ENCODE results near the gene NSMF. TPM values are rescaled to one million over a fixed set of nuclear protein-coding genes. Genes with fewer than 3 reads are reported as not detected.

NSMF gene
- total and polyA plus RNA-seq, 2 experiments from 2014 or later, result 20.3 to 103 TPM

GRCh38 chr9:137417161-137418021 is 41.7 kb downstream of the NSMF start:
- DNase-seq (ENCODE audit: low spot score), result peak; percentile 35
- Histone ChIP-seq H3K27ac (ENCODE audit: low read depth) (no peak overlapping the region), H3K4me2 (no peak overlapping the region), H4K20me1 (replicated peaks; ENCODE audit: insufficient read depth) (peaks cover 4% of the 10 kb centered on the region), H3K4me1 (ENCODE audit: insufficient read depth) (peaks cover 6% of the 10 kb centered on the region), H2AFZ (no peak overlapping the region), H3K79me2 (replicated peaks; ENCODE audit: insufficient read depth) (peaks cover 28% of the 10 kb centered on the region), H3K27me3 (ENCODE audit: insufficient read depth) (no peaks in the 10 kb centered on the region), H3K9me2 (ENCODE audit: insufficient read depth) (no peaks in the 10 kb centered on the region), H3K4me3 (no peak overlapping the region), H3F3A (replicated peaks; ENCODE audit: low read depth) (0 out of 2 replicates have a peak, but pooled peaks cover 3% of the 10 kb centered on the region), H3K36me3 (ENCODE audit: insufficient read depth) (no peaks in the 10 kb centered on the region)
- H3K9me3 Mint-ChIP-seq, result no peaks in the 10 kb centered on the region; the same call in 2 of the 3 replicates
- TF ChIP-seq EZH2phosphoT487 (IDR thresholded peaks at IDR 0.05; ENCODE audit: unreplicated experiment), result no peak
- no peak for TF ChIP-seq EZH2 (IDR thresholded peaks at IDR 0.05; ENCODE audit: low read depth, unreplicated experiment)
- TF ChIP-seq REST (IDR thresholded peaks at IDR 0.05; ENCODE audit: unreplicated experiment), result no peak
- H3K4me3 Mint-ChIP-seq, result no peak overlapping the region
- no peak overlapping the region for H3K27ac Mint-ChIP-seq
- no peaks in the 10 kb centered on the region; the same call in 2 of the 3 replicates for H3K36me3 Mint-ChIP-seq (ENCODE audit: low read depth)
- peaks cover 4% of the 10 kb centered on the region; the same call in 2 of the 3 replicates for H3K4me1 Mint-ChIP-seq
- peak; percentile 31 for ATAC-seq
- peaks cover 4% of the 10 kb centered on the region for H3K27me3 Mint-ChIP-seq (ENCODE audit: insufficient read depth, low read depth, poor library complexity)

- DNase-seq (ENCODE audit: low spot score) (no peak), ATAC-seq (peak; percentile 30)
- no peak overlapping the region for H3K4me3 Mint-ChIP-seq
- Histone ChIP-seq H3K4me3 (no peak overlapping the region), H3K4me2 (no peak overlapping the region), H3K27me3 (ENCODE audit: insufficient read depth) (no peaks in the 10 kb centered on the region), H3K36me3 (ENCODE audit: insufficient read depth) (no peaks in the 10 kb centered on the region), H3F3A (replicated peaks; ENCODE audit: low read depth) (0 out of 2 replicates have a peak, but pooled peaks cover 3% of the 10 kb centered on the region), H3K4me1 (ENCODE audit: insufficient read depth) (peaks cover under 1% of the 10 kb centered on the region; the same call in 1 of the 2 replicates), H4K20me1 (replicated peaks; ENCODE audit: insufficient read depth) (peaks cover 4% of the 10 kb centered on the region), H3K9me2 (ENCODE audit: insufficient read depth) (no peaks in the 10 kb centered on the region), H3K79me2 (replicated peaks; ENCODE audit: insufficient read depth) (peaks cover 21% of the 10 kb centered on the region), H2AFZ (no peak overlapping the region), H3K27ac (ENCODE audit: low read depth) (no peak overlapping the region)
- no peaks in the 10 kb centered on the region for H3K4me1 Mint-ChIP-seq
- no peaks in the 10 kb centered on the region for H3K9me3 Mint-ChIP-seq
- peaks cover 2% of the 10 kb centered on the region for H3K27me3 Mint-ChIP-seq (ENCODE audit: insufficient read depth, low read depth, poor library complexity)
- H3K36me3 Mint-ChIP-seq (ENCODE audit: low read depth), result no peaks in the 10 kb centered on the region
- H3K27ac Mint-ChIP-seq, result no peak overlapping the region
- TF ChIP-seq ZNF331 (CRISPR knock-in tag; IDR thresholded peaks at IDR 0.05; ENCODE audit: low read depth) (no peak), CTCF (conservative IDR thresholded peaks at IDR 0.05; ENCODE audit: low read depth in 2 of 2) (no peak), REST (IDR thresholded peaks at IDR 0.05; ENCODE audit: unreplicated experiment) (no peak), JUNB (IDR thresholded peaks at IDR 0.05; ENCODE audit: unreplicated experiment) (no peak), NANOG (IDR thresholded peaks at IDR 0.05; ENCODE audit: borderline replicate concordance) (no peak)
Observed at GRCh38 chr9:137416563-137417151, 42.5 kb downstream of the NSMF start.
